WI38 (cell line): ENCODE results near the gene PLEKHA6.

Experiments used
- H3K4me3 ChIP-seq: 2 replicates; pipeline ENCODE4 v1.5.1; 2011; ENCODE audit warnings: low read depth, mild to moderate bottlenecking, control low read depth, low read length
- TF ChIP-seq, protein P1 (sequence below): IDR thresholded peaks from 2 replicates; pipeline ENCODE4 v1.5.1; 2012; ENCODE audit warnings: low read depth, mild to moderate bottlenecking, control low read depth, low read length

PLEKHA6 gene

DNA sequence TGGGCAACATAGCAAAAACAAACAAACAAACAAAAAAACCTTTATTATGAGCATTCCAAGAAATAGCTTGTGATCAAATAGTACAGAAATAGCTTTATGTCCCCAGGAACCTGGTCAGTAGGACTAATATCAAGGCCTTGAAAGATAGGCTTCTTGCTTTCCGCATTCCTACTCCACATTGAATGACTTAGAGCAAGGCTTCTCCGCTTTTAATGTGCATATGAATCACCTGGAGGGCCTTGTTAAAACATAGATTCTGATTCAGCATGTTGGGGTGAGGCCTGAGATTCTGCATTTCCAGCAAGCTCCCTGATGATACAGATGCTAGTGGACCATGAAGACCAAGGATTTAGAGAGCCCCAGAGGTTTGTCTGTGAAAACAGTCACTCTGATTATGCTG lies 17.4 kb downstream of the PLEKHA6 start:
- TF ChIP-seq, protein P1, sequence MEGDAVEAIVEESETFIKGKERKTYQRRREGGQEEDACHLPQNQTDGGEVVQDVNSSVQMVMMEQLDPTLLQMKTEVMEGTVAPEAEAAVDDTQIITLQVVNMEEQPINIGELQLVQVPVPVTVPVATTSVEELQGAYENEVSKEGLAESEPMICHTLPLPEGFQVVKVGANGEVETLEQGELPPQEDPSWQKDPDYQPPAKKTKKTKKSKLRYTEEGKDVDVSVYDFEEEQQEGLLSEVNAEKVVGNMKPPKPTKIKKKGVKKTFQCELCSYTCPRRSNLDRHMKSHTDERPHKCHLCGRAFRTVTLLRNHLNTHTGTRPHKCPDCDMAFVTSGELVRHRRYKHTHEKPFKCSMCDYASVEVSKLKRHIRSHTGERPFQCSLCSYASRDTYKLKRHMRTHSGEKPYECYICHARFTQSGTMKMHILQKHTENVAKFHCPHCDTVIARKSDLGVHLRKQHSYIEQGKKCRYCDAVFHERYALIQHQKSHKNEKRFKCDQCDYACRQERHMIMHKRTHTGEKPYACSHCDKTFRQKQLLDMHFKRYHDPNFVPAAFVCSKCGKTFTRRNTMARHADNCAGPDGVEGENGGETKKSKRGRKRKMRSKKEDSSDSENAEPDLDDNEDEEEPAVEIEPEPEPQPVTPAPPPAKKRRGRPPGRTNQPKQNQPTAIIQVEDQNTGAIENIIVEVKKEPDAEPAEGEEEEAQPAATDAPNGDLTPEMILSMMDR = no peak
- no peak overlapping the region for H3K4me3 ChIP-seq

- no peak overlapping the region for H3K4me3 ChIP-seq
- TF ChIP-seq, protein P1 = no peak
Observed at GRCh38 chr1:204341380-204341779, 18.3 kb downstream of the PLEKHA6 start.

DNA sequence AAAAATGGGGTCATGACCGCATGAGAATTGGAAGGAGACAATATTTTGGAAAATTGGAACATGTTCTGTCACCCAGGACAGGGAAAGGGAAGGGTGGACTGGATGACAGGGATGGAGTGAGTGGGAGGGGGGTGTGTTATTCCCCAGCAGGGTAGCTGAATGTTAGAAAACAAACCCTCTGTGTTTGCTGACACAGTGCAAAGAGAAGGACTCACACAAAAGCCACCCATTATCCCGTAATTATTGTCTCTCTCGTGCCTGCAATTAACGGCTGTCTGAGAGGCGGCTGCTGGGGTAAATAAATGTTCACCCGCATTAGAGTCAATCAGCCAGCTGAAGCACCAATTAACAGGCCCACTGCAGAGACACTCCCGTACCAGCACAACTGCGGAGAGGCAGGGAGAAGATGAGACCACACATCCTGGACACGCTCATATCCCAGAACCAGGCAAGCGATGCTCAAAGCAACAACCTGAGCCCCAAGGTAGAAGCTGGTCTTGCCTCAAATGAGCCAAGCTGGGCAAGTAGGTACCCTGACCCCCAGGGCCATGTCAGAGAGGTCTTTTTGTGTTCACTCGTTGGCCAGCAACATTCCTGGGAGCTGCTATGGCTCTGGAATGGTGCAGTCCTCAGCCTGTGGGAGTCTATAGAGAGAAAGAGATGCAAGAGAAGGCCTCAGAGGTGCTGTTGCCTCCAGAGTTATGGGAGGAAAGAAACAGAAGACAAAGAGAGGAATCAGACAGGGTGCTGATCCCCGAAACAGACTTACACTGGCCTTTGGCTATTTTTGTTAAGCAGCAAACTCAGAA lies 19.4 kb downstream of the PLEKHA6 start:
- TF ChIP-seq, protein P1 = no peak
- no peak overlapping the region for H3K4me3 ChIP-seq

- TF ChIP-seq, protein P1 = no peak
- no peak overlapping the region for H3K4me3 ChIP-seq
Observed at GRCh38 chr1:204339541-204339940, 20.2 kb downstream of the PLEKHA6 start.

DNA sequence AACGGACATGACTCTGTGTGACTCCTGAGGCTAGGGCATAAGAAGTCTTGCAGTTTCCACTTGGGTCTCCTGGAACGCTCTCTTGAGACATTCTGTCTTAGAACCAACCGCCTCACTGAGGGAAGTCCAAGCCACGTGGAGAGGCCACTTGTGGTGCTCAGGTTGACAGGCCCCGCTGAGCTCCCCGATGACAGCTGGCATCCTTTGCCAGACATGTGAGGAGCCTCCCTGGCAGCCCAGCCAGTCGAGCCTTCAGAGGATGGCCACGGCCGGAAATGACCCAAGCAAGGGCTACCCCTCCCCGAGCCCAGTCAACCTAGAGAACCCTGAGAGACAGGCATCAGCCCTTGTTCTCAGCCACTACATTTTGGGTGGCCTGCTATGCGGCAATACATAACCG lies 20.7 kb downstream of the PLEKHA6 start:
- TF ChIP-seq, protein P1 = no peak
- H3K4me3 ChIP-seq = no peak overlapping the region

DNA sequence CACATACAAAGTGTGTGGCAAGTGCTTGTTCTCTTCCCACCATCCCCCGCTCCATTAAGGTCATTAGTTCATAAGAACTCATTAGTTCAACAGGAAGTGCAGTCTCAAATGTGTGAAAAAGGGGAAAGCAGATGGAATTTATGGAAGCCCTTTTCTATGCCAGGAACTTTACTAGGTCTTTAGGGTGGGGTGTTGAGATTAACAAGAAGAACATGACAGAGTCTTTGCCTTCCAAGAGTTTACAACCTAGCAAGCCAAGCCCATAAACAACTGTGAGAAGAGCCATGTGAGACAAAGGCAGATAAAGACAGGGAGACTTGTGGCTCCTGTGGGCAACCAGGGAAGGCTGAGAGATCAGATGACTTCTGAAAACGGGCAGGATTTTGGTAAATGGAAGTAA lies 21.4 kb downstream of the PLEKHA6 start:
- H3K4me3 ChIP-seq = no peak overlapping the region
- TF ChIP-seq, protein P1 = no peak

- TF ChIP-seq, protein P1 = no peak
- no peak overlapping the region for H3K4me3 ChIP-seq
Observed at GRCh38 chr1:204337583-204337982, 22.1 kb downstream of the PLEKHA6 start.
